ENCODE data around the gene EAPP. TPM values are rescaled to one million over a fixed set of nuclear protein-coding genes. Genes with fewer than 3 reads are reported as not detected.

Gene EAPP, protein sequence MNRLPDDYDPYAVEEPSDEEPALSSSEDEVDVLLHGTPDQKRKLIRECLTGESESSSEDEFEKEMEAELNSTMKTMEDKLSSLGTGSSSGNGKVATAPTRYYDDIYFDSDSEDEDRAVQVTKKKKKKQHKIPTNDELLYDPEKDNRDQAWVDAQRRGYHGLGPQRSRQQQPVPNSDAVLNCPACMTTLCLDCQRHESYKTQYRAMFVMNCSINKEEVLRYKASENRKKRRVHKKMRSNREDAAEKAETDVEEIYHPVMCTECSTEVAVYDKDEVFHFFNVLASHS
- 52.9 and 58.3 TPM in 2 replicates for total RNA-seq

GRCh38 chr14:34539407-34540180, at the start of gene EAPP:
EAPP (minus strand) TSS chr14:34539701; CDS start chr14:34539628, 73 bp downstream.

Other genes starting within 250 kb of the EAPP start
- 20.5 and 24.9 TPM in 2 replicates for gene SPTSSA, start 77.5 kb downstream of the EAPP start, total RNA-seq
- gene SNX6, start 90.4 kb upstream of the EAPP start, total RNA-seq = 93.8 and 133 TPM in 2 replicates
- gene CFL2, start 174.9 kb upstream of the EAPP start, total RNA-seq = 58.4 and 61.5 TPM in 2 replicates